LNCaP clone FGC (cell line): Measurements from ENCODE around the gene C11orf42.
"Not testable (repeated sequence)": the region's sequence is repeated elsewhere in the genome, so short reads cannot be mapped to it uniquely, and the experiment has no call there.

Experiments used
- DNase-seq: peaks from one replicate; pipeline ENCODE4 v3.0.0-alpha.2; 2011; ENCODE audit warnings: low read depth
- H3K4me3 ChIP-seq: 2 replicates; pipeline ENCODE4 v1.5.1; 2011; ENCODE audit warnings: mild to moderate bottlenecking, low read depth, low read length, control low read depth
- CTCF ChIP-seq: IDR thresholded peaks from 2 replicates; pipeline ENCODE4 v1.5.1; 2012; ENCODE audit warnings: mild to moderate bottlenecking; ENCODE audit not compliant: control insufficient read depth, insufficient read depth; ENCODE audit errors: extremely low read depth

The C11orf42 gene

GRCh38 chr11:6238902-6239301 is 33.5 kb downstream of the C11orf42 start, which contains the start of gene CNGA4:
Gene CNGA4, plus strand, starts transcription at chr11:6239089. Its CDS starts 118 bp downstream, at chr11:6239207.
- no peak for DNase-seq
- TF ChIP-seq CTCF, result no peak
- no peak within 1 kb of the TSS for H3K4me3 ChIP-seq

- no peak overlapping the region for H3K4me3 ChIP-seq
- no peak for DNase-seq
- no peak for TF ChIP-seq CTCF
Observed at GRCh38 chr11:6240139-6240538, 34.8 kb downstream of the C11orf42 start.

- TF ChIP-seq CTCF, result no peak
- no peak overlapping the region for H3K4me3 ChIP-seq
- no peak for DNase-seq
Observed at GRCh38 chr11:6240781-6241180, 35.4 kb downstream of the C11orf42 start.

- no peak for DNase-seq
- TF ChIP-seq CTCF, result no peak
- H3K4me3 ChIP-seq, result no peak overlapping the region
Observed at GRCh38 chr11:6241316-6241715, 36.0 kb downstream of the C11orf42 start.

GRCh38 chr11:6245536-6245935 is 40.2 kb downstream of the C11orf42 start:
- TF ChIP-seq CTCF, result no peak
- no peak overlapping the region for H3K4me3 ChIP-seq
- DNase-seq, result no peak

- no peak overlapping the region for H3K4me3 ChIP-seq
- no peak for TF ChIP-seq CTCF
- no peak for DNase-seq
Observed at GRCh38 chr11:6248248-6248647, 42.9 kb downstream of the C11orf42 start.

GRCh38 chr11:6248897-6249296 is 43.5 kb downstream of the C11orf42 start:
- not testable (repeated sequence) for DNase-seq, H3K4me3 ChIP-seq
